Transverse colon (tissue), 4 donors: ENCODE results near the gene SEPHS1. TPM values are rescaled to one million over a fixed set of nuclear protein-coding genes. Genes with fewer than 3 reads are reported as not detected.
A peak's percentile ranks its signal among the peaks of the same experiment; 100 is the strongest.
"Not testable (repeated sequence)": the region's sequence is repeated elsewhere in the genome, so short reads cannot be mapped to it uniquely, and the experiment has no call there.

ENCODE experiments used
- DNase-seq: peaks from one replicate; pipeline ENCODE4 v3.0.0-alpha.2; 2019
- H3K27ac ChIP-seq, 4 donors: fragments of 200-600 bp; sonication (generic); 2 replicates each; pipeline ENCODE4 v1.5.1; 2016 to 2018; ENCODE audit warnings: inconsistent platforms in 4 of 4
- H3K27me3 ChIP-seq: fragments of 200-600 bp; sonication (generic); 2 replicates; pipeline ENCODE4 v1.5.1; 2017; ENCODE audit warnings: inconsistent platforms
- H3K36me3 ChIP-seq, 4 donors: fragments of 200-600 bp; sonication (generic); 2 replicates each; pipeline ENCODE4 v1.5.1; 2017 to 2019; ENCODE audit warnings: inconsistent platforms in 4 of 4
- H3K4me1 ChIP-seq, 4 donors: fragments of 200-600 bp; sonication (generic); 2 replicates each; pipeline ENCODE4 v1.5.1; 2017 to 2020; ENCODE audit warnings: inconsistent platforms in 4 of 4
- H3K4me3 ChIP-seq, 4 donors: fragments of 200-600 bp; sonication (generic); 1 replicate in 1 of 4; 2 replicates in 3 of 4; pipeline versions ENCODE4 v1.5.1 to v1.6.1; 2017 to 2019; ENCODE audit warnings: inconsistent platforms in 4 of 4
- H3K9me3 ChIP-seq, 2 donors: fragments of 200-600 bp; sonication (generic); 2 replicates each; pipeline ENCODE4 v1.5.1; 2017 to 2019; ENCODE audit warnings: inconsistent platforms in 2 of 2
- CTCF ChIP-seq, 5 experiments: fragments of 200-600 bp in 3 of 5; fragments of 450-650 bp in 2 of 5; sonication (generic) in 3 of 5; IDR thresholded peaks; 1 replicate in 2 of 5; 2 replicates in 3 of 5; pipeline ENCODE4 v1.5.1; 2016 to 2017; ENCODE audit warnings: antibody characterized with exemption in 5 of 5, inconsistent platforms in 3 of 5, mild to moderate bottlenecking in 2 of 5, moderate library complexity in 1 of 5
- EP300 ChIP-seq: sonication (generic); formaldehyde crosslinking; IDR thresholded peaks from one replicate; pipeline ENCODE4 v1.6.1; 2017; ENCODE audit warnings: antibody characterized with exemption, low read depth
- POLR2A ChIP-seq: fragments of 450-650 bp; IDR thresholded peaks from one replicate; pipeline ENCODE4 v1.6.1; 2016; ENCODE audit warnings: antibody characterized with exemption, mild to moderate bottlenecking, moderate library complexity
- POLR2AphosphoS5 ChIP-seq, 3 donors: sonication (generic); formaldehyde crosslinking; IDR thresholded peaks; one replicate each; pipeline ENCODE4 v1.6.1; 2016; ENCODE audit warnings: antibody characterized with exemption in 3 of 3
- WGBS, 2 donors: methylation state at CpG; one replicate each; pipeline ENCODE4 v1.1.5; 2018; ENCODE audit warnings: low coverage in 1 of 2; 5-methylcytosine and 5-hydroxymethylcytosine counted together
- in situ Hi-C, 4 donors: fragments of 200-750 bp; cut with MboI; loops; one replicate each; pipeline versions ENCODE4 v1.15.0 to v1.15.1; 2017; ENCODE audit warnings: low sequenced_read_pairs in 3 of 4, low pct_ligation_motif_present in 1 of 4, low pct_unique_long_range_greater_than_20kb in 1 of 4
- intact Hi-C: fragments of 100-400 bp; cut with DNase I; formaldehyde crosslinking; loops from one replicate; pipeline ENCODE4 v1.15.1; 2023; ENCODE audit warnings: low total_unique reads
- total RNA-seq, 4 donors: library from RNA; depleted of rRNA; stranded (reverse); fragments of >200 nt; gene quantifications; one replicate each; pipeline ENCODE4 v1.1.0, GENCODE V29; 2016

SEPHS1 gene
- total RNA-seq, 4 donors from 2014 or later, result 14.6 to 44.6 (median 28.5) TPM

- Histone ChIP-seq H3K36me3 (peaks cover 0 to 17% (median 6%) of the 10 kb centered on the region in 4 donors), H3K27ac (no peak overlapping the region), H3K27me3 (no peaks in the 10 kb centered on the region), H3K9me3 (no peaks in the 10 kb centered on the region), H3K4me3 (no peak overlapping the region), H3K4me1 (peaks cover 0 to 7% (median 2%) of the 10 kb centered on the region in 4 donors)
- DNase-seq, result no peak
- intact Hi-C loops (no loop called here), in situ Hi-C loops (no loop called here)
- TF ChIP-seq POLR2AphosphoS5 (IDR thresholded peaks at IDR 0.05) (no peak), CTCF (IDR thresholded peaks at IDR 0.05) (no peak), POLR2A (no peak), EP300 (no peak)
- WGBS, 2 donors, result 89 to 100% methylated on average over 1 to 4 of the region's 4 CpGs
Measured at GRCh38 chr10:13284050-13284449, 64.0 kb downstream of the SEPHS1 start.

DNA sequence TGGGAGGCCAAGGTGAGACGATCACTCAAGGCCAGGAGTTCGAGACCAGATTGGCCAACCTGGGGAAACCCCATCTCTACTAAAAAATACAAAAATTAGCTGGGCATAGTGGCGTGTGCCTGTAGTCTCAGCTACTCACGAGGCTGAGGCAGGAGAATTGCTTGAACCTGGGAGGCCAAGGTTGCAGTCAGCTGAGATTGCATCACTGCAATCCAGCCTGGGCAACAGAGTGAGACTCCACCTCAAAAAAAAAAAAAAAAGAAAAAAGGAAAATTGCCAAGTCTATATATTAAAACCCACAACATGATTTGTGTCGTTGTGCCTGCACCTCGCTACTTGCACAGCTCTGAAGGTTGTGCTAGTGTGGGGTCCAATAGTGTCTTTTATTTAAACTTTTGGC is 65.7 kb downstream of the SEPHS1 start:
- H3K27ac ChIP-seq, in situ Hi-C loops, intact Hi-C loops, H3K27me3 ChIP-seq, H3K4me3 ChIP-seq, H3K9me3 ChIP-seq, DNase-seq, H3K4me1 ChIP-seq: not testable (repeated sequence)
- WGBS, 2 donors, result 83 to 90% methylated on average over 2 to 6 of the region's 6 CpGs
- peaks cover 0 to 17% (median 4%) of the 10 kb centered on the region in 4 donors for H3K36me3 ChIP-seq

- Histone ChIP-seq H3K27ac (no peak overlapping the region), H3K4me3 (no peak overlapping the region), H3K4me1 (peaks cover 0 to 13% (median 2%) of the 10 kb centered on the region in 4 donors), H3K27me3 (no peaks in the 10 kb centered on the region), H3K9me3 (no peaks in the 10 kb centered on the region), H3K36me3 (peaks cover 0 to 14% (median 4%) of the 10 kb centered on the region in 4 donors)
- in situ Hi-C loops (no loop called here), intact Hi-C loops (no loop called here)
- TF ChIP-seq CTCF (IDR thresholded peaks at IDR 0.05) (no peak), POLR2AphosphoS5 (IDR thresholded peaks at IDR 0.05) (no peak), EP300 (no peak), POLR2A (no peak)
- WGBS, 2 donors, result 57 to 69% methylated on average over 3 to 4 of the region's 4 CpGs
- DNase-seq, result no peak
Measured at GRCh38 chr10:13276749-13277365, 71.2 kb downstream of the SEPHS1 start.

DNA sequence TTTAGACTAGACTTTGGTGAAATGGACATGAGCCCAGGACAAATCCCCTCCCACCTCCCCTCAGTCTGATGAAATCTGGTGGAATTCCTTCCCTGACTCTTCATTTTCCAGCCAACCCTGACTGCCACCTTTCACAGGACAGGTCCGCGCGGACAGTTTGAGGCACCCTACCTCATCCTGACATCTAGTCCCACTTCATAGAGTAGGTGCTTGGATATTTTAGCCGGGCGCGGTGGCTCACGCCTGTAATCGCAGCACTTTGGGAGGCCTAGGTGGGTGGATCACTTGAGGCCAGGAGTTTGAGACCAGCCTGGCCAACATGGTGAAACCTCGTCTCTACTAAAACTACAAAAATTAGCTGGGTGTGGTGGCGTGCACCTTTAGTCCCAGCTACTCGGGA is 71.9 kb downstream of the SEPHS1 start:
- DNase-seq, in situ Hi-C loops: not testable (repeated sequence)

DNA sequence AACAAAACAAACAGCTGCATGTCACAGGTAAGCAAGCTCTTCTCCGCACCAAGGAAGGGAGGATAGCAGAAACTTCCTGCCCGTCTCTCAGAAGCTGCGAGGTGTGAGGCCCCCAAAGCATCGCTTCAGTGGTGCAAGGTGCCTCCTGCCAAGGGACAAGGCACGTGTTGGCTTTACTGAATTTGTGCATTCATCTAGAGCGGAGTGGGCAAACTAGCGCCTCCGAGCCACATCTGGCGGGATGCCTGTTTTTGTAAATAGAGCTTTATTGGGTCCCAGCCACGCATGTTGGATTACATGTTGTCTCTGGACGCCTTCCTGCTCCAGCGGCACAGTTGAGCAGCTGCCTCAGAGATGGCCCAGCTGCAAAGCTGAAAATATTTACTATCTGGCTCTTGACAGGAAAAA is 75.9 kb downstream of the SEPHS1 start:
- Histone ChIP-seq H3K36me3 (no peaks in the 10 kb centered on the region), H3K9me3 (no peaks in the 10 kb centered on the region), H3K27ac (peak overlapping the region in 3 of 4 donors; percentile 65 to 71 (median 67)), H3K4me3 (no peak overlapping the region), H3K27me3 (no peaks in the 10 kb centered on the region), H3K4me1 (peaks cover 0 to 28% (median 15%) of the 10 kb centered on the region in 4 donors)
- no peak for TF ChIP-seq POLR2A
- no peak for TF ChIP-seq POLR2AphosphoS5 (IDR thresholded peaks at IDR 0.05)
- TF ChIP-seq CTCF (IDR thresholded peaks at IDR 0.05), result no peak
- TF ChIP-seq EP300, result no peak
- intact Hi-C loops (no loop called here), in situ Hi-C loops (no loop called here)
- DNase-seq, result peak; percentile 12
- WGBS, 2 donors, result 72% methylated on average over 12 of the region's 12 CpGs; no CpG with 5 or more reads in 1 of the 2 donors

More for the DNA sequence above, 71.9 kb downstream of the SEPHS1 start:
- H3K27me3 ChIP-seq, H3K36me3 ChIP-seq, H3K4me3 ChIP-seq, H3K9me3 ChIP-seq, H3K27ac ChIP-seq, intact Hi-C loops: not testable (repeated sequence)
- peaks cover 0 to 20% (median 7%) of the 10 kb centered on the region in 4 donors for H3K4me1 ChIP-seq
- 99 to 100% methylated on average over 2 to 11 of the region's 11 CpGs for WGBS, 2 donors
